ENCODE measurements around the gene UAP1L1.
"Not testable (repeated sequence)": the region's sequence is repeated elsewhere in the genome, so short reads cannot be mapped to it uniquely, and the experiment has no call there.

The UAP1L1 gene

GRCh38 chr9:137114613-137115393 is 37.5 kb downstream of the UAP1L1 start, which contains the start of gene DPP7:
DPP7 (minus strand) TSS chr9:137114733; CDS start chr9:137114713, 20 bp downstream.
- DNase-seq (ENCODE audit: low spot score), result peak; percentile 75

DNA sequence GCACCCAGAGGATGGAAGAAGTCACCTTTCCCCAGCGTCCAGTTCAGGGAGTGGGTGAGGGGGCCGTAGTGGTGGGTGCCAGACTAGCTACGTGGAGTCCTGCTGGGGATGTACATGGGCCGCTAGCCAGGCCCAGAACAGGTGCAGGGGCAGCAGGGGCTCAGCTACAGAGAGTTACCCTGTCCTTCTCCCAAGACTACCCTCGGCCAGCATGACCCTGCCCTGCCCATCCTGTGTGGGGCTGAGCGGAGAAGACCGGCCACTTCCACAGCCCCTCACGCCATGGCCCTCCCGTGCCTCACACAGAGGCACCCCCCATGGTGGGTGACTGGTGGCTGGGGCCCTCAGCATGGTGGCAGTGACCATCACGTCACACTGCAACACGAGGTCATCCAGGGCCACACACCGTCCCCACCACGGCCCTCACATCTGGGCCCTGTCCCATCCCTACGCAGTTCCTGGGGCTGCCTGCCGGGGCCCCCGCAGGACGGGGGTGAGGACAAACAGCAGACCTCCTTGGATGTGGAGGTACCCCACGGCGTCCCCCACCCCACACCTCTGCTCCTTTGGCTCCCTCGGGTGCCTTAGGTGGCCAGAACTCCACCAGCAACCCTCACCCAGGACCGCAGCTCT is 38.2 kb downstream of the UAP1L1 start:
- no peak for DNase-seq (ENCODE audit: low spot score)

GRCh38 chr9:137116027-137116507 is 38.8 kb downstream of the UAP1L1 start:
- no peak for DNase-seq (ENCODE audit: low spot score)

DNA sequence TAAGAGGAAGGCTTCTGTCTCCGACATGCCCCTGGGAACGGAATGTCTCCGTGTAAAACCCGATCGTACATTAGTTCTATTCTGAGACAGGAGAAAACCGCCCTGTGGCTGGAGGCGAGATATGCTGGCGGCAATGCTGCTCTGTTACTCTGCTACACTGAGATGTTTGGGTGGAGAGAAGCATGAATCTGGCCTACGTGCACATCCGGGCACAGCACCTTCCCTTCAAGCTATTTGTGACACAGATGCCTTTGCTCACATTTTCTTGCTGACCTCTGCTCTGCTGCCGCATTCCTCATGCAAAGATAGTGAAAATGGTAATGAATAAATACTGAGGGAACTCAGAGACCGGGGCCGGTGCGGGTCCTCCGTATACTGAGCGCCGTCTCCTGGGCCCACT is 39.4 kb downstream of the UAP1L1 start:
- DNase-seq (ENCODE audit: low spot score), result no peak

- DNase-seq (ENCODE audit: low spot score), result no peak
Measured at GRCh38 chr9:137117269-137117731, 40.0 kb downstream of the UAP1L1 start.

GRCh38 chr9:137118092-137118603 is 40.8 kb downstream of the UAP1L1 start:
- DNase-seq (ENCODE audit: low spot score), result not testable (repeated sequence)

DNA sequence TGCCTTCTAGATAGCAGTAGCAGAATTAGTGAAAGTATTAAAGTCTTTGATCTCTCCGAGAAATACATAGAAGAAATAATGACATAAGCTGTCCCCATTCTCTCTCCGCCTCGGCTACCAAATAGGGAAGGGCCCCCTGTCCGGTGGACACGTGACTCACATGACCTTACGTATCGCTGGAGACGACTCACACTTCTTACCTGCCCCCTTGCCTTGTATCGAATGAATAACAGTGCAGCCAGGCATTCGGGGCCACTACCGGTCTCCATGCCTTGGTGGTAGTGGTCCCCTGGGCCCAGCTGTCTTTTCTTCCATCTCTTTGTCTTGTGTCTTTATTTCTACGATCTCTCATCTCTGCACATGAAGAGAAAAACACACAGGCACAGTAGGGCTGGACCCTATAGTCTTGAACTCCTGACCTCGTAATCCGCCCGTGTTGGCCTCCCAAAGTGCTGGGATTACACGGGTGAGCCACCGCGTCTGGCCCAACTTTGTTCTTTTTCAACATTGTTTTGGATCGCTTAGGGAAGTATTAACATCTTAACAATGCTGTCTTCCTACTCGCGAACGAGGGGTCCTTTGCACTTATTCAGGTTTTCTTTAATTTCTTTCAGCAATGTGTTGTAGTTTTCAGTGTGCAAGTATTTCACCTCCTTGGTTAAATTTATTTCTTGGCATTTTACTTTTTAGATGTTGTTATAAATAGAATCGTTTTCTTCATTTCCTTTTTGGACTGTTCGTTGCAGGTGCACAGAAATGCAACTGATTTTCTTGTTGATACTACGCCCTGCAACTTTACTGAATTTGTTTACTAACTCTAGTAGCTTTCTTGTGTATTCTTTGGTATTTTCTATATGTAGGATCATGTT is 44.8 kb downstream of the UAP1L1 start:
- DNase-seq (ENCODE audit: low spot score), result not testable (repeated sequence)

GRCh38 chr9:137122796-137123467 is 45.6 kb downstream of the UAP1L1 start:
- not testable (repeated sequence) for DNase-seq (ENCODE audit: low spot score)

- no peak for DNase-seq (ENCODE audit: low spot score)
Measured at GRCh38 chr9:137123468-137123837, 46.1 kb downstream of the UAP1L1 start.

DNA sequence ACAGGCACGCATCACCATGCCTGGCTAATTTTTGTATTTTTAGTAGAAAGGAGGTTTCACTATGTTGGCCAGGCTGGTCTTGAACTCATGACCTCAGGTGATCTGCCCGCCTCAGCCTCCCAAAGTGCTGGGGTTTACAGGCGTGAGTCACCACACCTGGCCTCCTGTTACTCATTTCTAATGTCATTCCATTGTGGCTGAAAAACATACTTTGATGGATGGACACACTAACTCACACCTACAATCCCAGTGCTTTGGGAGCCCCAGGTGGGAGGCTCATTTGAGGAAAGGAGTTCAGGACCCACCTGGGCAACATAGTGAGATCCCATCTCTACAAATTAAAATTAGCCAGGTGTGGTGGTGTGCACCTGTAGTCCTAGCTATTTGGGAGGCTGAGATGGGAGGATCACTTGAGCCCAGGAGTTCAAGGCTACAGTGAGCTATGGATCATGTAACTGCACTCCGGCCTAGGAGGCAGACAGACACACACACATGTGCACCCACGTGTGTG is 46.7 kb downstream of the UAP1L1 start:
- DNase-seq (ENCODE audit: low spot score), result not testable (repeated sequence)

DNA sequence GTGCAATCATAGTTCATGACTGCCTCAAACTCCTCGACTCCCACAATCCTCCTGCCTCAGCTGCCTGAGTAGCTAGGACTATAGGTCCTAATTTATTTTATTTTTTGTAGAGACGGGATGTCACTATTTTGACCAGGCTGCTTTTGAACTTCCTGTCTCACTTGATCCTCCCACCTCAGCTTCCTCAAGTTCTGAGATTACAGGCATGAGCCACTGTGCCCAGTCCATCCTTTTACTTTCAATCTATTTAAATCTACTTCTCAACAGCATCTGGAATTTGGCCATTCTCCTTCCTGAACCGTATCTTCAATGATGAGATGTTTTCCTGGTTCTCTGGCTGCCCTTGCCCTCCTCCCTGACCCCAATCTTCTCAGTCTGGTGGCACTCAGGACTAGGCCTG is 49.5 kb downstream of the UAP1L1 start:
- DNase-seq (ENCODE audit: low spot score), result no peak

DNA sequence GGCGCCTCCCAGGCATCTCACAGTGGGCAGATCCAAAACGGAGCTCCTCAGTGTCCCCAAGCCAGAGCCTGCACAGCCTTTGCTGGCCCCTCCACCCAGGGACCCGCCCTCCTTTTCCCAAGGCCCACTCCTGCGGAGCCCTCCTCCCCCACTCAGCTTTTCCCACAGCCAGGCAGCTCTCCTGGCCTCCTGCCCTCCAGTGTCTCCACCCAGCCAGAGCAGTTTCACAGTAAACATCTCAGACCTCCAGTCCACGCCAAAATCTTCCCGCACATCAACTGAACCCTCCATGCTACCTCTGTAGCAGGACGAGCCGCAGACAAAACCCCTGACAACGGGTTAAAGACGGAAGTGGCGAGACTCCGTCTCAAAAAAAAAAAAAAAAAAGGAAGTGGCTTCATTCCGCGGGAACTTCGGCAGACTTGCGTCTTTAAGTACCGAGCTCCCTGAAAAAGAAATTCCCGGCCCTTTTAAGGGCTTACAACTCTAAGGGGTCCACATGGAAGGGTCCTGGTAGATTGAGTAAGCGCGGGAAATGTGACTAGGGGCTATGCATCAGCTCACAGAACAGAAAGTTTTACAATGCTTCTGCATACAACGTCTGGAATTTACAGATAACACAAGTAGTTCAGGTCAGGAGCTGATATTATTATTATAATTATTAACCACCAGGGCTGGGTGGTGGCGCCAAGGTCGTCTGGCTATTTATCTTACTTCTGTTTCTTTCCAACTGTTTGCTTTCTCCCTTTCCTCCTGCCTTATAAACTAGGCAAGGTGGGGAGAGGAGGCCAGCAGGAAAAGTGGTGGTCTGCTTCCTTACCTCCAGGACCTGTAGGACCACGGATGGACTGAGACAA is 50.2 kb downstream of the UAP1L1 start:
- DNase-seq (ENCODE audit: low spot score), result peak; percentile 33

- no peak for DNase-seq (ENCODE audit: low spot score)
Measured at GRCh38 chr9:137128158-137128861, 51.0 kb downstream of the UAP1L1 start.

- no peak for DNase-seq (ENCODE audit: low spot score)
Measured at GRCh38 chr9:137128862-137129455, 51.6 kb downstream of the UAP1L1 start.

DNA sequence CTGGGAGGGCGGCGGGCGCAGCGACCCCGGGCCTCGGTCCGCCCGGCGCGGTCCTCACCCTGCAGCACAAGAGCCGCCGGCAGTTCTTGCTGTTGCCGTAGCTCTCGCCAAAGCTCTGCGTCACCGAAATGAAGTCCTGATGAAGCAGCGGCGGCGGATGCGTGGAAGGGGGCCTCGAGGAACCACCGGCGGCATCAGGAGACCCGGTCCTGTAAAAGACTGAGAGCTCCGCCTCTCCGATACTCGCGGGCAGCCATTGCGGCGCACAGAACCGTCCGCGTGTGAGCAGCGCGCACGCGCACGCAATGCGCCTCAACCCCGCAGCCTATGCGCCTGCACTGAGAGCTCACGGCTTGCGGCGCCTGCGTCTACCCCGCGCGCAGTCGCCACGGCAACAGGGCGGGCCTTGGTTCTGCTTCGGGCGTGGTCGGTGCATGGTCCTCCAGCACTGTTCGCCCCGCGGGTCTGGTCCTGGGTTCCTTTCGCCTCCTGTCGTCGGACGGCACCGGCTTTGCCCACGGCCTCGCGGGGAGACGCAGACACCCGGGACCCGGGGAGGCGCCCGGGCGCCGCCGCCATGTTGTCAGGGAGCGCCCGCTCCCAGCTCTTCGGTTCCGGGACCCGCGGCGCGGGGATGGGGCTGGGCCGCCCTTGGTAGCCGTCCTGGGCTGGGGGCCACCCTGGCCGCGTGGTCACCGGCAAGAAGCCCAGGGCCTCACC is 52.3 kb downstream of the UAP1L1 start:
- DNase-seq (ENCODE audit: low spot score), result peak; percentile 90

DNA sequence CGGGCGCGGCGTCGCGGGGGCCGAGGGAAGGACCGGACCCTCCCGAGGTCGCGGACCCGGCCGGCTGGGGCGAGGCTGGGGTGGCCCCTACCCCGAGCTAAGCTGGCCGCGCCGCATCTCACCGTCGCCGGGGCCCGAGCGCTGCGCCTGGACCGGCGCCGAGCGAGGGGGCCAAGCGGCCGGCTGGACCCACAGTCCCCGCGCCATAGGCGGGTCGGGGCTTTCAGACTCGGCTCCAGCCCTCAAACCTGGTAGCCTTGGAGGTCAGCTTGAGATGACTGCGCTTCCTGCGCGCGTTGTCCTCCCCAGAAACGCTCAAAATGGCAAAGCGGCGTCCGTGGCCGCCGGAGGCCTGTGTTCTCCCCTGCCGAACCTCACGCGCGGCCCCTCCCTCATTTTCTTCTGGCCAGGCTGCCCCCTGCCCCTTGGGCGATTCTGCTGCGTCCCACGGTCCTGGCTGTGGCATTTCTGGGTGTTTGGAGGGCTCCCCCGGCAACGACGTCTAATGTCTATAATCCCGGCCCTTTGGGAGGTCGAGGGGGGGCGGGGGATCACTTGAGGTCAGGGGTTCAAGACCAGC is 52.9 kb downstream of the UAP1L1 start:
- DNase-seq (ENCODE audit: low spot score), result no peak

All from CD4-positive, alpha-beta T cell treated with Interleukin-15 for 4 hours (primary cell).